Lower leg skin (tissue), 3 donors: Measurements from ENCODE around the gene TMEM190.

ENCODE experiments used
- CTCF ChIP-seq, 3 donors: fragments of 450-650 bp; IDR thresholded peaks; one replicate each; pipeline ENCODE4 v1.5.1; 2016; ENCODE audit warnings: antibody characterized with exemption in 3 of 3, mild to moderate bottlenecking in 3 of 3, moderate library complexity in 2 of 3
- POLR2A ChIP-seq, 2 donors: fragments of 450-650 bp; IDR thresholded peaks; one replicate each; pipeline ENCODE4 v1.6.1; 2016 to 2017; ENCODE audit warnings: antibody characterized with exemption in 2 of 2, mild to moderate bottlenecking in 1 of 2, moderate library complexity in 1 of 2

GRCh38 chr19:55386493-55386971 lies 9.9 kb downstream of the TMEM190 start:
- TF ChIP-seq CTCF (IDR thresholded peaks at IDR 0.05) (no peak), POLR2A (IDR thresholded peaks at IDR 0.05) (no peak)
